Suppressor macrophage treated with lipopolysaccharide for 4 hours (primary cell): Measurements from ENCODE around the gene DIO1.

Source experiments
- DNase-seq: peaks from one replicate; pipeline ENCODE4 v3.0.0-alpha.2; 2020

The DIO1 gene

GRCh38 chr1:53895421-53895820 is 1.4 kb downstream of the DIO1 start:
- DNase-seq: no peak

DNA sequence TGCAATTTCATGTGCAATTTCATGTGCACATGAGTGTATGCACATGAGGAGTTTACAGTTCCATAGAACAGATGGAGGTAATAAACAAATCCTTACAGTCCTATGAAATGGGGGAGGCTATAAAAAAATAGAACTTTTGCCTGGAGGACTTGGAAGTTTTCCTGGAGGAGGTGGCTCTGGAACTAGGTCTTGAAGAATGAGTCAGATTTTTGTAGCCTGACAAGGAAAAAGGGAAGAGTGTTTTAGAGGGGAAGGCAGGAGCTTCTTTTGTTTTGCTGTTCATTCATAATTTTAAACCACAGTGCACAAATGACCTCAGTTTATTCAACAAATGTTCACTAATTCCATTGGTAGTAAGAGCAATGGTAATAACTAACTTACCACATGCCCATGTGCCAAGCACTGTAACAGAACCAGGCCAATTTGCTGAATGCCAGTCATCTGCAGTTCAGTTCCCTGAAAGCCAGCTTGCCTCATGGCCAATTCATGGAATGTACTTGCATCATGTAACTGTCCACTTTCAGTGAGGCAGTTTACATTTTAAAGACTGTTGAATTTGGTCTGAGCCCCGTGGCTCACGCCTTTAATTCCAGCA is 2.7 kb downstream of the DIO1 start:
- DNase-seq: peak; percentile 61

DNA sequence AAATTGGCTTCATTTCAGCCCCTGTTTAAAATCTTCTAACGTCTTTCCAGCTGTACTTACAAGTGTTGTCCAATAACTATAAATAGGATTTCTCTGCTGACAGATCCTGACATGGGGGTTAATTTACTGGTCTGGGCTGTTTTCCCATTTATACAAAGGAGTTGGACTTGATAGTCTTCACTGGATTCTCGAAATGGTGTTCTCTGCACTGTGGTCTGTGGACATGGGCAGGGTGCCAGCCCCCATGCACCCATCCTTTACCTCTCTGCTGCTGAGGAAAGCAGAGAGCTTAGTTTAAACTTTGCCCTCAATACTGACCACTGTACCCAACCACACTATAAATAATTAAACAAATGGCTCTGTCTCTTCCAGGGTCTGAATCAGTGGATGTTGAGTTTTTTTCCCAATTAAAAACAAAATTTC is 5.2 kb downstream of the DIO1 start:
- no peak for DNase-seq

GRCh38 chr1:53899708-53900107 is 5.7 kb downstream of the DIO1 start:
- DNase-seq: no peak

DNA sequence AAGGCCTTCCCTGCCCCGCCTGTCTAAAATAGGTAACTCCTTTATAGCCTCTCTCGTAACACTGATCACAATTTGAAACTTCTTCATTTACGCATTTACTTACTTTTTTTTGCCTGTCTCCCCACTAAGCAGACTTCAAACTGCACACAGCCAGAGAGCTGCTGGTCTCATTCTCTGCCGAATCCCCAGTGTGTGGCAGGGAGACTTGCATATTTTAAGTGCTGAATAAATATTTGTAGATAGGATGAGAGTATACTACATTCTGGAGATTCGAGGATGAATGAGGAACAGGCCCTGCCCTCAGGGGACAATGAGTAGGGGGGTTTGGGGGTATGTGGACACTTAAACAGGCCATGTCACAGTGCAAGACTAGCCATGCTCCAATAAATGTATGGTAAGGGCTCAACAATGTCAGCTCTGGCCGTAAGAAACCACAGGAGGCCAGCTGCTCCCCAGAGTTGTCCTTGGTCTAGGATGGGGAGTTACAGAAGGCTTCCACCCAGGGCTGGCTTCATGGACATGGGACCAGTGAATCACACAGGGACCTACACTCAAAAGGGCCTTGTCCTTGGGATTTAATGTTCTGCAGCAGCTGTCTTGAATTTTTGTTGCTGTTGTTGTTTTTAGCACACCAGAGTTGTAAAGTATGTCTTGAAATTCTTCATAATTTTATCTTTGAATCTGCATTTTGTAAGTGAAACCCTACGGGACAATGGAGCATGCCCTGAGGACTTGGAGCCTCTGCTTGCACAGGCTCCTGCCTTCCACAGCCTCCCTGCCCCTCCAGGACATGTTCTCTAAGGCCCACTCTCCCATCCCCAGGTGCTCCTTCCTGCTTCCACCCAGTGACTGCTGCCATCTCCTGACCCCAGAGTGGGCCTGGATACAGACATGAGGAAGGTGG is 8.5 kb downstream of the DIO1 start:
- no peak for DNase-seq

GRCh38 chr1:53905509-53905908 is 11.5 kb downstream of the DIO1 start:
- no peak for DNase-seq

DNA sequence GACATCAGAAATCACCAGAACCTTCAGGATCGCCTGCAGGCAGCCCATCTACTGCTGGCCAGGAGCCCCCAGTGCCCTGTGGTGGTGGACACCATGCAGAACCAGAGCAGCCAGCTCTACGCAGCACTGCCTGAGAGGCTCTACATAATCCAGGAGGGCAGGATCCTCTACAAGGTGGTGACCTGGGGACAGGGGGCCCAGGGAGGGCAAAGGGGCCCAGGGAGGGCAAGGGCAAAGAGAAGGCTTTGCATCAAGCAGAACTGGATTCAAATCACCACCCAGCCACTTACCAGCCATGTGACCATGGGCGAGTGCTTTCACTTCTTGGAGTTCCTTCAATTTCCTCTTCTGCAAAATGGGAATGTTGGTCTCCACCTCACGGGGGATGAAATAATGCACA is 12.1 kb downstream of the DIO1 start:
- no peak for DNase-seq

GRCh38 chr1:53909946-53910345 is 16.0 kb downstream of the DIO1 start:
- DNase-seq: no peak

DNA sequence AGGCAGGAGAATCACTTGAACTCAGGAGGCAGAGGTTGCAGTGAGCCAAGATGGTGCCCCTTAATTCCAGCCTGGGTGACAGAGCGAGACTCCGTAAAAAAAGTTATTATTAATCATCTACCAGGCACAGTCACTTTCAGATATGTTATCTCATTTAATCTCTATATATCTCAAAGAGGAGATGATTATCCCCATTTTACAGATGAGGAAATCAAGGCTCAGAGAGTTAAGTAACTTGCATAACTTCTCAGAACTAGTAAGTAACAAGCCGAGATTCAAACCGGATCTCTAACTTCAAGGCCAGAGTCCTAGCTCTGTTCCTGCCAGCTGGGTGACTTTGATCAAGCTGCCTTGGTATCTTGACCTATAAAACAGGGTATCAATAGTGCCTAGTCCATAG is 17.5 kb downstream of the DIO1 start:
- no peak for DNase-seq

DNA sequence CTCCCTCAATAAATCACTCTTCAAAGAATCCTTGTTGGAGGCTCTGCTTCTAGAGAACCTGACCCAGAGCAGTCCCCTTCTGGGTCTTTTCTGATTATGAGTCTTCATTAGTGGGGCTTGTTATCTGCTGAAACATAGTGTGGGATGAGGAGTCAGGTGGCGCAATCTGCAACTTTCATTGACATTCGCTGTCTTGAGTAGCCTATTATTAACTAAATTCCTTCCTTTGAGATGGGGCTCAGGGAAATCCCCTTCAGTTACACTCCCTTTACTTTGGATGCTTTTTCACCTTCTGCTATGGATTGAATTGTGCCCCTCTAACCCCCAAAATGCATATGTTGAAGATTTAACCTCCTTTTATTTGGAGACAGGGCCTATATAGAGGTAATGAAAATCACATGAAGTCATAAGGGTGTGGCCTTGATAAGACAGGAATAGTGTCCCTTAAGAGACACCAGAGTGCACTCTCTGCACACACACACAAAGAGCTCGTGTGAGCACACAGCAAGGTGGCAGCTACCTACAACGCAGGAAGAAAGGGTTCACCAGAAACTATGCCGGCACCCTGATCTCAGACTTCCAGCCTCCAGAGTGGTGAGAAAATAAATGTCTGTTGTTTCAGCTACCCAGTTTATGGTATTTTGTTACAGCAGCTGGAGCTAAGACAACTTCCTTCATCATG is 19.5 kb downstream of the DIO1 start:
- DNase-seq: no peak

DNA sequence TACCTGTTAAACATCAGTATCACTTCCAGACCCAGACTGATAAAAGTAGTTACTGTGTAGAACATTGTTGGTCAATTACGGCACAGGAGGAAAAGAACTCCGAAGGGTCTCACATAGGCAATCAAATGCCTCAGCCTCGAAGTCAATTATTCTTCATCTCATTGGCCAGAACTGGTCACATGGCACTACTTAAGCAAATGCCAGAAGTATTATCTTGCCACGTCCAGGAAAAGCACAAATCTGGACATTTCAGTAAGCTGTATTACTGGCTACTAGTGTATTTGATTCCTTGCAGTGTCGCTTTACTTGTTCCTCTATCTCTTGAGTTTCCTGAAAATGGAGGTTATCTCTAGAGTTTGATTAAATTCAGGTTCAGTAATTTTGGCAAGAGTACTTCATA is 24.4 kb downstream of the DIO1 start:
- DNase-seq: no peak

- no peak for DNase-seq
Measured at GRCh38 chr1:53919675-53920066, 25.7 kb downstream of the DIO1 start.

DNA sequence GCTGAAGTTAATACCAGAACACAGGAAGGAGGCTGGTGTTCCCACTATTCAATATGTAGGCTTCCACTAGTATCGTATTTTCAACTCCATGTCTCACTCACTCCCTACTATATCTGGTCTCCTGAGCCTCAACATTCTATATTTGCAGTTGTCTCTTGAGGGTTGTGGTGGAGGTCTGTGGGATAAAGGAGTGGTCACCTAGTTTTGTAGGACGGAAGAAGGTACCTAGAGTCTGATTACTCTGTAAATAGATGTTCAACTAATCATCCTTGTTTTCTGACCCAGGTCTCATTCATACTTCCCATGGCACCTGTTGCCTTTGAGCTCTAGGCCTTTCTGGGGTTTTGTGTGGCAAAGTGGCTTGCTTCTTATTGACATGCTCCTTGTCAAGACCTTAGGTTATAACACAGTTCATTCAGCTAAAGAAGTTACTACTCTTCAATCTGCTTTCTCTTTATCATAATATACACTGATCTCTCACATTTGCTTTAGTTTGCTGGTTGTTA is 33.4 kb downstream of the DIO1 start:
- no peak for DNase-seq

DNA sequence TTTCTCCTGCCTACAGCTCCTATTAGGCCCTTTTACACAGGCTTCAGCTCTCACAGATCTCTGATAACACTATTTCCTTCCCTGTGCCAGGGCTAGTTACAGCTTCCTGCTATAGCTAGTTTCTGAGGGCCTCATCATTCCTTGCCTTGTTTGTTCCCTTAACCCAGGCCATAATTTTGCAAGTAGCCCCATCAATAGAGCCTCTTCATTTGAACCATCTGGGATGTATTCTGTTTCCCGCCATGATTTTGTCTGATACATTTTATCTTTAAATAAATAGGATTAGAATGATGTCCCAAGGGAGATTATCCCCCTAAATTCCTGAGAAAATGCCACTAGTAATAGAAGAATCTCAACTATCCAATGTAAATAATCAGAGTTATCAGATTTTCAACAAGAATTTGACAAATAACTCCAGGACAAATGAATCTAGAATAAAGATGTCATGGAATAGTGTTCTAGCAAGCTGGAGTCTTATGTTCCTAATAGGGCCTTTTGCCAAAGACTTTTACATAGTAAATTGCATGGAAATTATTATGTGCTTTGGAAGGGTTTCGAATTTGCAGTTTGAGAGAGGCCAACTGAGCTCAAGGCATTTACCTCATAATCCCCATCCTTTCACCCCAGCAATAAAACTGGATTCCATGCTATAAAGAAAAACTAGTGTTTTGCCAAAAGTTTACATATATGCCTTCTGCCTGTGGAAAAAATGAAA is 35.4 kb downstream of the DIO1 start:
- no peak for DNase-seq

DNA sequence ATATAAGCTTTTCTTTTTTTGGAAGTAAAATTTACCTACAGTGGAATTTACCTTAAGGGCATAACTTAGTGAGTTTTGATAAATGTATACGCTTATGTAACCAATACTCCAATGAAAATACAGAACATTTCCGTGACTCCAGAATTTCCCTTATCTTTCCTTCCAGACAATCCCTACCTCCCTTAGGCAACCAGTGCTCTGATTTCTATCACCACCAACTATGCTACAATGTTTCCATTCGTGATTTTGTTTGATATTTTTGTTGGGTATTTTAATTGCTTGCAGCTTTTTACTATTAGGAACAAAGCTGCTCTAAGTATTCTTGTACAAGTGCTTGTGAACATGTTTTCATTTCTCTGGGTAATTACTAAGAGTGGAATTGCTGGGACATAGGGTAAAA is 36.9 kb downstream of the DIO1 start:
- DNase-seq: no peak

GRCh38 chr1:53931523-53931922 is 37.5 kb downstream of the DIO1 start:
- no peak for DNase-seq

GRCh38 chr1:53934170-53934765 is 40.3 kb downstream of the DIO1 start:
- no peak for DNase-seq

DNA sequence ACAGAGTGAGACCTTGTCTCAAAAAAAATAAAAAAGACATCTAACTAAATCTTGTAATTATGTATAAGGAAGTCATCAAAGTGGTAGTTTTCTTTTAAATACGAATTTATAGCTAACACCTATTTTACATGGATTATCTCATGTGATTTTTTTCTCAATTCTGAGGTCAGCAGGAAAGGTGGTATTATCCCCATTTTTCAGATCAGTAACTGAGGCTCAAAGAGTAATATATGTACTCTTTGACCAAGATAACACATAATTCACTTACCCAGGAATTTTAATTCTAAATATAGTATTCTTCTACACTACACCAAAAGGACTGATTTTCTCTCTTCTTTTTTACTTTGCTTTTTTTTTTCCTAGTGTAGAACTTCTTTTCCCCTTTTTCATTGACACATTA is 42.4 kb downstream of the DIO1 start:
- DNase-seq: no peak

DNA sequence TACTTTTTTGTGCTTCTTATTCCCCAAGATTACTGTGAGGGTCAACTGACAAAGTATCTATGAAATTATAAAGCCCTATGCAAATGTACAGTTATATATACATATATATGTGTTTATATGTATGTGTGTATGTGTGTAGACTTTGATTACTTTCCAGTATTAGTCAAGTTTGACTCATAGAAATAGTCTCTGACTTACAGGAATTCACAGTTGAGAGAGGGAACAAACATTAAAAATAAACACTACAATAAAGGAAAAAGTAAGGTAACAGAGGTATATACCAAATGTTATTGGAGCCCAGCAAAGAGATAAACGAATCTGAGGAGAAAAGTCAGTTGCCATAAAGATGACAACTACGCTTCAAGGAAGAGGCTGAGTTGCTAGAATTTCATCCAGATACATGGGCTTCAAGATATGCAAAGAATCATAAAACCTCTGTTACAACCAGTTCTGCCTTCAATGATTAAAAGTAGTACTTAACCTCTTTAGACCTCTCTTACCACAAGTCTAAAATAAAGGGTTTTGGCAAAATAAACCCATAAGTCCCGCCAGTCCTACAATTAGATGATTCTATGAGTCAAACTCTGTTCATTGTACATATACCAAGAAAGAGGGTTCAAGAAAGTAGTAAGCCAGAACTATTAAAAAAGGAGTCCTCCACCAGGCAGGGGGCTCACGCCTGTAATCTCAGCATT is 44.3 kb downstream of the DIO1 start:
- no peak for DNase-seq

DNA sequence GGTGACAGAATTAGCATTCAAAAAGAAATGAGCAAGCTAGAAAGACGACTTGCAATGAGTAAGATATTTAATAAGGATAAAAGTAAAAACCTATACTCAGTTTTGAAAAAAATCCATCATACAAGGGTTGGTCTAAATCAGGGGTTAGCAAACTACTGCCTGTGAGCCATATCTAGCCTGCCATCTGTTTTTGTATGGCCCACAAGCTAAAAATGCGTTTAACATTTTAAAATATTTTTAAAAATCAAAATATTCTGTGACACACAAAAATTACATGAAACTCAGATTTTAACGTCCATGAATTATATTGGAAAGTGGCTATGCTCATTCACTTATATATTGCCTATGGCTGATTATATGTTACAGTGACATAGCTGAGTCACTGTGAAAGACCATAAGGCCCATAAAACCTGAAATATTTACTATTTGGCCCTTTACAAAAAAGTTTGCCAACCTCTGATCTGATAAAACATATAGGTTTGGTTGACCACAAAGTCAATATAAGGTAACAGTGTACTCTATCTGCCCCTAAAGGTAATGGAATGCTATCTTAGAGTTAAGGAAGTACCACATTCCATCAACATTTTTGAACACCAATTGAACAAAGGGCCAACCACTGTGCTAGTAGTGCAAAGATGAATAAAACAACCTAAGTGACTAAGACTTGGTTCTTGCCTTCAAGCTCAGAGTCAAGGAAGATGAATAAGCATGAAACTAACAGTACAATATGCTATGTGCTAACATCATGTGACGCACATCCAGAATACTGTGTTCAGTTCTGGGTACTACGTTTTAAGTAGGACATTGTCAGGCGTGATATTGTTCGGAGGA is 48.4 kb downstream of the DIO1 start:
- peak; percentile 20 for DNase-seq

- no peak for DNase-seq
Measured at GRCh38 chr1:53943090-53943489, 49.1 kb downstream of the DIO1 start.
